Kidney (tissue), 14 donors: ENCODE measurements around the gene SLC9A1. TPM values are rescaled to one million over a fixed set of nuclear protein-coding genes. Genes with fewer than 3 reads are reported as not detected.

ENCODE experiments used
- DNase-seq, 5 donors: peaks; one replicate each; pipeline ENCODE4 v3.0.0-alpha.2; 2013 to 2020
- FAIRE-seq: peaks from 2 replicates; lab custom pipeline; 2012; peaks lifted over from hg19 to GRCh38; lab: Jason Lieb, UNC
- H3K27ac ChIP-seq, 2 donors: one replicate each; pipeline ENCODE4 v1.7.0; 2013; ENCODE audit warnings: low read depth in 2 of 2, low read length in 2 of 2, inconsistent platforms in 1 of 2
- H3K27me3 ChIP-seq: one replicate; pipeline ENCODE4 v1.7.1; 2013; ENCODE audit warnings: low read length, inconsistent platforms; ENCODE audit not compliant: control insufficient read depth, insufficient read depth
- H3K36me3 ChIP-seq, 3 donors: one replicate each; pipeline versions ENCODE4 v1.7.0 to v1.7.1; 2013; ENCODE audit warnings: low read length in 3 of 3, control low read depth in 1 of 3, inconsistent platforms in 1 of 3; ENCODE audit not compliant: insufficient read depth in 3 of 3, control insufficient read depth in 2 of 3
- H3K4me1 ChIP-seq, 3 donors: one replicate each; pipeline versions ENCODE4 v1.7.0 to v1.7.1; 2013; ENCODE audit warnings: low read length in 3 of 3, inconsistent platforms in 1 of 3, low read depth in 1 of 3; ENCODE audit not compliant: control insufficient read depth in 2 of 3, insufficient read depth in 2 of 3
- H3K4me3 ChIP-seq, 3 donors: one replicate each; pipeline versions ENCODE4 v1.7.0 to v1.8.1; 2013; ENCODE audit warnings: low read length in 3 of 3, control low read depth in 1 of 3, inconsistent platforms in 1 of 3
- H3K9ac ChIP-seq, 3 donors: one replicate each; pipeline versions ENCODE4 v1.7.0 to v1.7.1; 2013; ENCODE audit warnings: low read length in 3 of 3, control low read depth in 1 of 3, inconsistent platforms in 1 of 3
- H3K9me3 ChIP-seq, 3 donors: one replicate each; pipeline versions ENCODE4 v1.7.0 to v1.7.1; 2013; ENCODE audit warnings: low read length in 3 of 3, control low read depth in 1 of 3, inconsistent platforms in 1 of 3; ENCODE audit not compliant: control insufficient read depth in 2 of 3, insufficient read depth in 1 of 3
- intact Hi-C: fragments of 100-400 bp; cut with DNase I; formaldehyde crosslinking; loops from one replicate; pipeline ENCODE4 v1.11.1; 2022
- polyA plus RNA-seq: library from polyadenylated mRNA; stranded (reverse); fragments of 350-450 nt; fragmentation: Illumina TruSeq; extraction: RNeasy Lipid Tissue Mini Kit (QIAGEN cat#74804); gene quantifications from one replicate; pipeline ENCODE4 v1.2.3, GENCODE V29; 2014; ENCODE audit warnings: low read depth, low replicate concordance; ENCODE audit not compliant: insufficient read depth
- total RNA-seq: library from RNA; stranded (reverse); fragmentation: NEBNext Ultra II Directional; extraction: Animal tissue kit (Norgen Biotek cat#: 25700); gene quantifications from one replicate; pipeline ENCODE4 v1.2.1, GENCODE V29; 2021
- TF ChIP-seq, protein P1 (sequence below): IDR thresholded peaks from 3 replicates; pipeline ENCODE4 v1.5.1; 2012; ENCODE audit warnings: mild to moderate bottlenecking, moderate library complexity, borderline replicate concordance; ENCODE audit not compliant: insufficient read depth; ENCODE audit errors: extremely low read depth
- donor health status: control.
- donor health status: control.
- donor health status: control.
- donor health status: control.
- donor health status: control.
- donor health status: DM: yes; HTN: yes; CAD: no.
- donor health status: Normal renal cell carcinoma (clear cell type).

SLC9A1 gene
- total and polyA plus RNA-seq, 2 donors from 2014 or later: 19.3 to 29.8 TPM

DNA sequence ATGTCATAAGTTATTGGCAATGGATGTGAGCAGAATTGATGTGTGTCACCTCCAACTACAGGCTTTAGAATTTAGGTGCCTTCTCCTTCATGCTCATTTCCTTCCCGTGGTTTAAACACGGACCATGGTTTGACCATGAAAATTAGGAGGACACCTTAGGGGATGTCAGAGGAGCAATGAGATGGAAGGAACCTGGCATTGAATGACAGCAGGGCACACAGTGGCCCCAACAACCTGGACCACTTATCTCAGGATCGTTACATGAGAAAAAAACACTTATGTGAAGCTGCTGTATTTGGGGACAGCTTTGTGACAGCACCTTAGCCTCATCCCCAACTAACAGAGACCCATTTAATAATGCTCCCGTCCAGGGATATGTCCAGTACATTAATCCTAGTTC lies 70.8 kb downstream of the SLC9A1 start:
- H3K9me3 ChIP-seq: peaks cover 0 to 6% (median 0%) of the 10 kb centered on the region in 3 donors
- H3K4me1 ChIP-seq: no peaks in the 10 kb centered on the region
- FAIRE-seq (no peak), DNase-seq (no peak)
- H3K9ac ChIP-seq: no peak overlapping the region
- no peaks in the 10 kb centered on the region for H3K27me3 ChIP-seq
- H3K4me3 ChIP-seq: no peak overlapping the region
- no peak overlapping the region for H3K27ac ChIP-seq
- TF ChIP-seq, protein P1, sequence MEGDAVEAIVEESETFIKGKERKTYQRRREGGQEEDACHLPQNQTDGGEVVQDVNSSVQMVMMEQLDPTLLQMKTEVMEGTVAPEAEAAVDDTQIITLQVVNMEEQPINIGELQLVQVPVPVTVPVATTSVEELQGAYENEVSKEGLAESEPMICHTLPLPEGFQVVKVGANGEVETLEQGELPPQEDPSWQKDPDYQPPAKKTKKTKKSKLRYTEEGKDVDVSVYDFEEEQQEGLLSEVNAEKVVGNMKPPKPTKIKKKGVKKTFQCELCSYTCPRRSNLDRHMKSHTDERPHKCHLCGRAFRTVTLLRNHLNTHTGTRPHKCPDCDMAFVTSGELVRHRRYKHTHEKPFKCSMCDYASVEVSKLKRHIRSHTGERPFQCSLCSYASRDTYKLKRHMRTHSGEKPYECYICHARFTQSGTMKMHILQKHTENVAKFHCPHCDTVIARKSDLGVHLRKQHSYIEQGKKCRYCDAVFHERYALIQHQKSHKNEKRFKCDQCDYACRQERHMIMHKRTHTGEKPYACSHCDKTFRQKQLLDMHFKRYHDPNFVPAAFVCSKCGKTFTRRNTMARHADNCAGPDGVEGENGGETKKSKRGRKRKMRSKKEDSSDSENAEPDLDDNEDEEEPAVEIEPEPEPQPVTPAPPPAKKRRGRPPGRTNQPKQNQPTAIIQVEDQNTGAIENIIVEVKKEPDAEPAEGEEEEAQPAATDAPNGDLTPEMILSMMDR: no peak
- intact Hi-C loops: no loop called here
- no peaks in the 10 kb centered on the region for H3K36me3 ChIP-seq

DNA sequence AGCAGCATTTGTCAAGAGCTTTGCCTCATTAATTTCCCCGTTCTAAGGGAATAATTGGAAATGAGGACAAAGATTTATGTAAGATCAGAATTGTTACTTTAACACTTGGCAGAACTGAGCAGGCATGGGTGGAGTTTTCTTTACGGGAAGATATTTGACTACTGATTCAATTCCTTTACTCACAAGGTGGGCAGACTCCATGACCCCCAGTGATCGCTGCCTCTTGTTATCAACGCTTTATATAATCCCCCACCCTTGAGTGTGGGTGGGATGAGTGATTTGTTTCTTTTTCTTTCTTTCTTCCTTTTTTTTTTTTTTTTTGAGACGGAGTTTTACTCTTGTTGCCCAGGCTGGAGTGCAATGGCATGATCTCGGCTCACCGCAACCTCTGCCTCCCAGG lies 77.0 kb downstream of the SLC9A1 start:
- Histone ChIP-seq H3K4me1 (no peaks in the 10 kb centered on the region), H3K36me3 (no peaks in the 10 kb centered on the region), H3K27ac (no peak overlapping the region), H3K9ac (no peak overlapping the region), H3K9me3 (no peaks in the 10 kb centered on the region), H3K27me3 (no peaks in the 10 kb centered on the region), H3K4me3 (no peak overlapping the region)
- DNase-seq: peak in 1 of 5 donors; percentile 16
- TF ChIP-seq, protein P1: no peak
- no peak for FAIRE-seq
- intact Hi-C loops: no loop called here

DNA sequence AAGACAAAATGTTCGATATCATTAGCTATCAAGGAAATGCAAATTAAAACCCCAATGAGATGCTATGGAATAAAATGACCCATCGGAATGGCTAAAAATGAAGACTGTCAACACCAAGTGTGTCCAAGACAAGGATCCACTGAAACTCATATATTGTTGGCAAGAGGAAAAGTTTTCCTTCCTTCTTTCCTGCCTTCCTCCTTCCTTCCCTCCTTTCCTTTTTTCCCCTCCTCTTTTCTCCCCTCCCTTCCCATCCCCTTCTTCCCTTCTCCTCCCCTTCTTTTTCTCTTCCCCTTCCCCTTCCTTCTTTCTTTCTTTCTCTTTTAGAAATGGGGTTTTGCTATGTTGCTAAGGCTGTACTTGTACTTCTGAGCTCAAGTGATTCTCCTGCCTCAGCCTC lies 78.1 kb downstream of the SLC9A1 start:
- no peaks in the 10 kb centered on the region for H3K4me1 ChIP-seq
- H3K9ac ChIP-seq: no peak overlapping the region
- no peaks in the 10 kb centered on the region for H3K27me3 ChIP-seq
- DNase-seq (no peak), FAIRE-seq (no peak)
- no peak overlapping the region for H3K4me3 ChIP-seq
- H3K9me3 ChIP-seq: no peaks in the 10 kb centered on the region
- H3K36me3 ChIP-seq: no peaks in the 10 kb centered on the region
- intact Hi-C loops: no loop called here
- H3K27ac ChIP-seq: no peak overlapping the region
- TF ChIP-seq, protein P1: no peak

DNA sequence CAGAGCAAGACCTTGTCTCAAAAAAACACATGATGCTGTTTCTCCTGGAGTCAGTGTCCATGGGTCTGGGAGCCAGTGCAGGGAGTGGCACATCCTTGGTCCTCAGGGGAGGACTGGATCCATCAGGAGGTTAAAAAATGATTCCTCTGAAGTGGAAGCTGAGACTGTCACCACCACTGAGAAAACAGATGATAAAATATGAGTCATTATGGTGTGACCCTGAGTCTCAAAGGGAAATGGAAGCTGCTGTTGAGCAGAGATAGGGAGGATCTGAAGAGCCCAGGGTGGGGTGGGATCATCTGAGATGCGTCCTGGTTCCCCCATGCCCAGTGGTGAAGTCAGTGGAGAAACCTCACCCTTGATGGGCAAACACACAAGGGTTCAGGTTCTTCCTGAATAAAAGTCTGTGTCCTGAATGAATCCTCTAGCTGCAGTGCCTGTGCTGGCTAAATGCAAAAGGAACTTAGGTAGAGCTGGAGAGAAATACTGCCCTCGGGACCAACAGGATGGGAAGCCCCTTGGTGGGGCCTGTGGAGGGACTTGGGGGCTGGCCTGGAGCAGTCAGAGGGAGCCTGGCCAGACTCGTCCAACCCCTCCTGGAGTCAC lies 80.6 kb downstream of the SLC9A1 start:
- intact Hi-C loops: no loop called here
- no peaks in the 10 kb centered on the region for H3K36me3 ChIP-seq
- no peaks in the 10 kb centered on the region for H3K27me3 ChIP-seq
- H3K4me3 ChIP-seq: no peak overlapping the region
- H3K27ac ChIP-seq: no peak overlapping the region
- no peak overlapping the region for H3K9ac ChIP-seq
- TF ChIP-seq, protein P1: no peak
- FAIRE-seq (no peak), DNase-seq (peak in 1 of 5 donors; percentile 29)
- H3K9me3 ChIP-seq: no peaks in the 10 kb centered on the region
- H3K4me1 ChIP-seq: peaks cover 0 to 7% (median 4%) of the 10 kb centered on the region in 3 donors
